Stimulated activated CD4-positive, alpha-beta T cell treated with anti-CD3 and anti-CD28 coated beads, Interleukin-12 subunit alpha, Interleukin-12 subunit beta, amount 100 ng/mL, for 4 hours (primary cell): ENCODE measurements around the gene MAN2B2.
"Not testable (repeated sequence)": the region's sequence is repeated elsewhere in the genome, so short reads cannot be mapped to it uniquely, and the experiment has no call there.

Experiments used
- DNase-seq: peaks from one replicate; pipeline ENCODE4 v3.0.0-alpha.2; 2020

Gene MAN2B2

DNA sequence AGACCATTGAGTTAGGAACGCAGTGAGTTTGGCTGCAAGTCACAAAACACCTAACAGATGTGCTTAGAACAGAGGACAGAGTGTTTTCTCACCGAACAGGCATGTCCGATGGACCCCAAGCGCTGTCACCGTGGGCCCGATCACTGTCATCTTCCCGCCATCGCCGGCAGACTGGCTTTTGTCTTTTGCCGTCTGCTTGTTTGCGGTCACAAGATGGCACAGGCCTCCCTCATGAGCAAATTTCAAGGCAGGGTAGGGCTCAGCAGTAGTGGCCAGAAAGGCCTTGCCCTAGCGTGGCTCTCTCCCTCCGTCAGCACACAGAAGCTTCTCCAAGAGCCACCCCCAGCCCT is 44.1 kb downstream of the MAN2B2 start:
- DNase-seq, result no peak

DNA sequence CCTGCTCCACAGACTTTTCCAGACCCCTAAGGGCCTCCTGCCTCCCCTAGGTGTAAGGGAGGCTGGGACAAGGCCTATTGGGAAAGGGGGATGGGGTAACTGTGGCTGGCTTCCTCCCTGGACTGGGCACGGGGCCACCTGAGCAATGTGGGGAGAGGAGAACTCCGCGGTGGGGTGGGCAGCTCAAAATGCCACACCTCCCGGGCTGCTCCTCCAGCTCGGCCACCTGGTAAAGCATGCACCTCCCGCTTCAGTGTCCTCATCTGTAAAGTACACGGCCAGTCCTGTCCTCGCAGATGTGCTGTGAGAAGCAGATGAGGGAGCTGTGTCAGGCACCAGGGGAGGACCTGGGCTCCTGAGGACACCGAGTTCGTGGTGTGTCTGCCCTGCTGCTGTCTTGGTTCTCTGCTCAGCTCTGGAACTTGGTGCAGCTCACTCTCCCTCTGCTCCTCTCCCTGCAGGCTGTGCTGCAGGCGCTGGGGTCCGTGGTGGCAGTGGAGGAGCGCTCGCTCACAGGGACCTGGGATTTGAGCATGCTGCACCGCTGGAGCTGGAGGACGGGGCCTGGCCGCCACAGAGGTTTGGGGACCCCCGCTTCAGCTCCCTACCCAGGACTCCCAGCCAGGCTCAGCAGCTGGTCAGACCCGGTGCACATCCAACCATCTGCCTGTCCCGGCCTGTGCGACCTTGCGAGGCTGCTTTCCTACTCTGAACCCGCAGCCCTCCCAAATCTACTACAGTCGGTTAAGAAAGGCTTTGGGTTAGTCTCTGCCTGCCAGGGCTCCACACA is 44.7 kb downstream of the MAN2B2 start:
- DNase-seq, result no peak

- DNase-seq, result no peak
These were observed 45.3 kb downstream of the MAN2B2 start for GRCh38 chr4:6620296-6620695.

- DNase-seq, result no peak
These were observed 46.0 kb downstream of the MAN2B2 start for GRCh38 chr4:6620891-6621555.

GRCh38 chr4:6621556-6621927 is 46.6 kb downstream of the MAN2B2 start:
- no peak for DNase-seq

- DNase-seq, result no peak
These were observed 47.8 kb downstream of the MAN2B2 start for GRCh38 chr4:6622744-6623143.

DNA sequence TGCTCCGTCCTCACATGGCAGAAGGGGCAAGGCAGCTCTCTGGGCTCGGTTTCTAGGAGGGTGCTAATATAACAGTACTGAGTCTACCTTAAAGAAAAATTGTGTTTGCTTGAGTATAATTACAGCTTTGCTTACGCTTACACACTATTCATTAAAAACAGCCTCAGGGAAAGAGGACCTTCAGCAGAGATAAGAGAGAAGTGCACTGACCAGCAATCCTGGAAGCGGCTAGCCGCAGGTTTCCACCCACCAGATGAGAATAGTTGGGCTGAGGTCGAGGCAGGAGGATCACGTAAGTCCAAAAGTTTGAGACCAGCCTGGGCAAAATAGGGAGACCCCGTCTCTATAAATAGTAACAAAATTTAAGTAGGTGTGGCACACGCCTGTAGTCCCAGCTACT is 50.3 kb downstream of the MAN2B2 start:
- no peak for DNase-seq

DNA sequence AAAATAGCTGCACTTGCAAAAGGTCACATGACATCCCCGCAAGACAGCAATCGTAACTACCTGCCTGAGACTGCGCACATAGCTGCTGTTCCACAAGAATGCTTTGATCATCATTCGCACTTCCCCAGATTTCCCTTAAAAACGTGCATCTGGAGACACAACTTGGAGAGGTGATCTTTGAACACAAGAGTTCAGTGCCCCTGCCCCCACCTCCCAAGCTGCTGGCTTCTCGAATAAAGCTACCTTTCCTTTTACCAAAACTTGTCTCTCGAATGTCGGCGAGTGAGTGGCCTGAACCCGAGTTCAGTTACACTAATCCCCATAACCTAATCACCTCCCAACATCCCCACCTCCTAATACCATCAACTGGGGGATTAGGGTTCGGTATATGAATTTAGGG is 51.1 kb downstream of the MAN2B2 start:
- no peak for DNase-seq

DNA sequence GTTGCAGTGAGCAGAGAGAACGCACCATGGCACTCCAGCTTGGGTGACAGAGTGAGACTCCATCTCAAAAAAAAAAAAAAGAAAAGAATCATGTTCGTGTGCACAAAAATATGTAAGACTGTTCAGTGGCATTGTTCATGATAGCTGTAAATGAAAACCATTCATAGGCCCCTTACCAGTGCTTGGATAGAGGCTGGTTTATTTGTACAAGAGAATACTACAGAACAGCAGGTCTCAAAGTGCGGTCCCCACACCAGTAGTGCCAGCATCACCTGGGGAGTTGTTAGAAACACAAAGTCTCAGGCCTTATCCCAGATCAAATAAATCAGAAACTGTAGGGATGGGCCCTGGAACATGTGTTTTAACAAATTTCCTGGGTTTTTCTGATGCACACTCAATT is 52.8 kb downstream of the MAN2B2 start:
- DNase-seq, result no peak

GRCh38 chr4:6628484-6628883 is 53.5 kb downstream of the MAN2B2 start:
- DNase-seq, result not testable (repeated sequence)

- DNase-seq, result no peak
These were observed 57.1 kb downstream of the MAN2B2 start for GRCh38 chr4:6632125-6632524.

DNA sequence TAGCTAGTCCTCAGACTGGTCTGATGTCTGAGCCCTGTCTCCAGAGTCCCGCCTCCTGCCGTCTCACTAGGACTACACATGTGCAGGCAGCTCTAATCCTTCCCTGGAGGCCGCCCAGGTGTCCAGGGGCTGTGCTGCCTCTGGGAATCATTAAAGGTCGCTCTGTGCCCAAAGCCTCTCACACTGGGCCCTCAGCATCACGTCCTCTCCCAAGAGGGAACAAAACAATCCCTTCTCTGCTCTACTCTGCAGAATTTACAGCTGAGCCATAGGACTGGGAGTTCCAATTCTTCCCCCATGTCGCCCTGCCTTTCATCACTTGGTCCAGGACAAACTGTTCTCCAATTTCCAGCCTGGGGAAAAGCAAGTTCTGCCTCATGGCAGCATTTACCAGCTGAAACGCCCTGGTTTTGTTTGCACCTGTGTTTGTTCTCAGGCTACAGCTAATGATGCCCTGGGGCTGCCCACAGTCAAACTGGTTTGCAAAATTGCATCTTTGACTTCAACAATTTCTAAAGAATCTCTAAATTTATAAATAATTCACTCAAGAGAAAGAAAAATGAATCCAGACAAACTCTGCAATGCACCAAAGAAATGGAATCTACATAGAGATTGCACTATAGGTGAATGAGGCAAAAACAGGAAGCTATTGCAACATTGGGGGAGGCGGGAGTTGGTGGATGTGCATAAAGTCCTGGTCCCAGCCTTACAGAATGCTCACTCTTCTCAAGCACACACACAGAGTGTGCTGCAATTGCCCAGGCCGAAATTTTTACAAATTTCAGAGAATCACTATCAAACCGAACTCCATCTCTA is 58.3 kb downstream of the MAN2B2 start:
- DNase-seq, result no peak

DNA sequence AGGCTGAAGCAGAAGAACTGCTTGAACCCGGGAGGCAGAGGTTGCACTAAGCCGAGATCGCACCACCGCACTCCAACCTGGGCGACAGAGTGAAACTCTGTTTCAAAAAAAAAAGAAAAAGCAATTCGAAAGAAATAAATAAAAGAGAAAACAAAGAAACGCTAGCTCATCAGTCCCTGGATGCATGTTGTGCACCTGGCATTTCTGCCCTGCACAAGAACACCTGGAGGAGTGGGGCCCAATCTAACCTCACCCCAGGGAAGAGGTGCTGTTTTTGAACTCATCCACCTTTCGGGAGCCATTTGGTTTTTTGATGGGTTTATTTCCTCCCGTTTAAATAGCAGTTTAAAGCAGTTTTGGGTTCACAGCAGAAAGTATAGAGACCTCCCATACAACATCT is 59.8 kb downstream of the MAN2B2 start:
- no peak for DNase-seq

- DNase-seq, result no peak
These were observed 64.2 kb downstream of the MAN2B2 start for GRCh38 chr4:6639137-6639680.

DNA sequence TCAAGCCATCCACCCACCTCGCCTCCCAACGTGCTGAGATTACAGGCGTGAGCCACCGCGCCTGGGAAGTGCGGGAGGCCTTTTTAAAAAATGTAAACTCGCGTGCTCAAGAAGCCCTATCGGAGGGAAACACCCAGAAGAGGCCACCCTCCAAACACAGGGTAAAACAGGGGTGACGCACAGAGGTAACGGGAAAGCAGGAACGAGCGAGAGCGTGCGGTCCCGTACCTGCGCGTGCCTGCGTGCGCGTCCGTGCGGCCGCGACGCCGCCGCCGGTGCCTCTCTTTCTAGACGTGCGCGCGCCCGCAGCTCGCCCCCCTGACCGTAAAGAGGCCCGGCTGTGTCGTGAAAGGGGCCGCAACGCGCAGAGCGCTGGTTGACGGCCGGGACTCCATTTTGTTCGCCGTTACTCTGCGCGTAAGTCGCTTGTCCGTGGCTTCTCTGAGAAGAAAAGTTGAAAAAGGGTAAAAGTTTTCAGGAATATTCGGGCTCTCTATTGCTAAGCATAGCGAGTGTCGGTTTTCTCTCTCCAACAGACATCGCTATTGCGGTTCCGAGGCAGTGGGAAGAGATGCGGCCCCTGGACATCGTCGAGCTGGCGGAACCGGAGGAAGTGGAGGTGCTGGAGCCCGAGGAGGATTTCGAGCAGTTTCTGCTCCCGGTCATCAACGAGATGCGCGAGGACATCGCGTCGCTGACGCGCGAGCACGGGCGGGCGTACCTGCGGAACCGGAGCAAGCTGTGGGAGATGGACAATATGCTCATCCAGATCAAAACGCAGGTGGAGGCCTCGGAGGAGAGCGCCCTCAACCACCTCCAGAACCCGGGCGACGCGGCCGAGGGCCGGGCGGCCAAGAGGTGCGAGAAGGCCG is 65.5 kb downstream of the MAN2B2 start, which contains the start of gene MRFAP1:
MRFAP1 (plus strand) TSS at position 394 of the 872 bp plus-strand sequence; CDS start at position 572, 178 bp downstream.
- DNase-seq, result peak; percentile 89

GRCh38 chr4:6641164-6641970 is 66.4 kb downstream of the MAN2B2 start:
- DNase-seq, result peak; percentile 43

DNA sequence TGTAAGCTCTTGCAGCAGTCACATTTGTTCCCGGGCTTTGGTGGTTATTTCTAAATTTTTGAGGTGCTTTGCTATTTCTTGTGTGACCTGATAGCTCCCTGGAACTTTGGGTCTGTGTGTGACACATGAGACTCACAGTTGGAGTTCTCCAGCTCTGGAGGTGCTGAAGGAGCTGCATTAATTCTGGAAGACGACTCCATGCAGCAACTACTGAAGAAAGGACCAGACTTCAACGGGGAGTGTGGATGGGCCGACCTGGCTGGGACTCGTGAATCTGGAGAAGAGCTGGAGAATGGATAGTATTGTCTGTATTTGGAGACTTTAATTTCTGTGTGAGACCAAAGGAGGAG is 67.0 kb downstream of the MAN2B2 start:
- DNase-seq, result no peak

GRCh38 chr4:6643141-6643847 is 68.3 kb downstream of the MAN2B2 start:
- DNase-seq, result no peak

DNA sequence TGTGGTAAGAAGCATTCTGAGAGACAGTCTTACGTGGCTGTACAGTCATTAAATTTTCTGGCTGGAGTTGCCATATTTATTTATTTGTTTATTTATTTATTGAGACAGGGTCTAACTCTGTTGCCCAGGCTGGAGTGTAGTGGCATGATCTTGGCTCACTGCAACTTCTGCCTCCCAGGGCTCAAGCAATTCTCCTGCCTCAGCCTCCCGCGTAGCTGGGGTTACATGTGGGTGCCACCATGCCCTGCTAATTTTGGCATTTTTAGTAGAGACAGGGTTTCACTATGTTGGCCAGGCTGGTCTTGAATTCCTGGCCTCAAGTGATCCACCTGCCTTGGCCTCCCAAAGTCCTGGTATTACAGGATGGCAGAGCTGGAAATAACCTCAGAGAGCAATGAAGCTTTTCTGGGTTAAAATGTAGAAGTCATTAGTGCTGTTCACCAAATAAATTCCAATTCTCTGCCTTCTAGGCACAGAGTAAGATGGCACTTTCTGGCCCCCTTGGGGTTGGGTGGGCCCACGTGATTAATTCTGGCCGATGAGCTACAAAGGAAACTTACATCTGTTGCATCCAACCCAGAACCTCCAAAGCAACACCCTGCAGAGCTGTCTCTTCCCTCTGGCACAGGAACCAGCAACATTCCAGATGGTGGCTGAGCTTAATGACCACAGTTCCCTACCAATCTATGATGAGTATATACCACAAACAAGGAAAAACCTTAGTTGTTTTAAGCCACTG is 70.0 kb downstream of the MAN2B2 start:
- no peak for DNase-seq

GRCh38 chr4:6647169-6647568 is 72.2 kb downstream of the MAN2B2 start:
- DNase-seq, result no peak
